Liver (tissue), 9 donors: Measurements from ENCODE around the gene ITIH4. TPM values are rescaled to one million over a fixed set of nuclear protein-coding genes. Genes with fewer than 3 reads are reported as not detected.

Experiments used
- DNase-seq: peaks from one replicate; pipeline ENCODE4 v3.0.0-alpha.2; 2017; ENCODE audit warnings: low spot score
- H3K27ac ChIP-seq, 2 donors: one replicate each; pipeline ENCODE4 v1.7.0; 2013; ENCODE audit warnings: inconsistent platforms in 2 of 2, low read length in 2 of 2, control low read depth in 1 of 2, low read depth in 1 of 2, mild to moderate bottlenecking in 1 of 2
- H3K27me3 ChIP-seq, 4 donors: one replicate each; pipeline versions ENCODE4 v1.6.1 to v1.7.0; 2013; ENCODE audit warnings: low read length in 3 of 4, inconsistent platforms in 1 of 4, mild to moderate bottlenecking in 1 of 4, moderate library complexity in 1 of 4; ENCODE audit not compliant: control insufficient read depth in 4 of 4, insufficient read depth in 4 of 4
- H3K36me3 ChIP-seq, 4 donors: one replicate each; pipeline versions ENCODE4 v1.6.1 to v1.7.0; 2013; ENCODE audit warnings: low read length in 3 of 4, mild to moderate bottlenecking in 3 of 4, low read depth in 1 of 4, moderate library complexity in 1 of 4; ENCODE audit not compliant: control insufficient read depth in 4 of 4, insufficient read depth in 3 of 4
- H3K4me1 ChIP-seq, 4 donors: one replicate each; pipeline versions ENCODE4 v1.6.1 to v1.7.0; 2013; ENCODE audit warnings: low read length in 3 of 4, mild to moderate bottlenecking in 3 of 4, moderate library complexity in 1 of 4; ENCODE audit not compliant: control insufficient read depth in 4 of 4, insufficient read depth in 4 of 4
- H3K4me3 ChIP-seq, 3 donors: one replicate each; pipeline versions ENCODE4 v1.6.1 to v1.7.0; 2013; ENCODE audit warnings: low read length in 3 of 3, control low read depth in 1 of 3, low read depth in 1 of 3, mild to moderate bottlenecking in 1 of 3
- H3K9ac ChIP-seq, 2 donors: one replicate each; pipeline ENCODE4 v1.7.0; 2013; ENCODE audit warnings: low read length in 2 of 2, mild to moderate bottlenecking in 2 of 2, moderate library complexity in 2 of 2, control low read depth in 1 of 2, low read depth in 1 of 2
- H3K9me3 ChIP-seq, 4 donors: one replicate each; pipeline versions ENCODE4 v1.6.1 to v1.7.0; 2013; ENCODE audit warnings: low read length in 3 of 4; ENCODE audit not compliant: control insufficient read depth in 4 of 4
- CTCF ChIP-seq: fragments of 150-350 bp; IDR thresholded peaks from 2 replicates; pipeline ENCODE4 v1.5.1; 2017; ENCODE audit warnings: improper control_type of control experiment, low read depth, low read length; ENCODE audit not compliant: missing input control
- EGR1 ChIP-seq, 2 donors: IDR thresholded peaks; 2 replicates each; pipeline ENCODE4 v1.6.1; 2016 to 2018; ENCODE audit warnings: antibody characterized with exemption in 2 of 2, low read depth in 2 of 2
- FOXA2 ChIP-seq: IDR thresholded peaks from 2 replicates; pipeline ENCODE4 v1.6.1; 2016; ENCODE audit warnings: antibody characterized with exemption
- GABPA ChIP-seq, 2 donors: IDR thresholded peaks in 1 of 2; conservative IDR thresholded peaks in 1 of 2; 2 replicates each; pipeline ENCODE4 v1.6.1; 2016; ENCODE audit warnings: antibody characterized with exemption in 2 of 2, mild to moderate bottlenecking in 1 of 2, moderate library complexity in 1 of 2
- HNF4A ChIP-seq, 2 donors: conservative IDR thresholded peaks; 2 replicates each; pipeline ENCODE4 v1.6.1; 2016; ENCODE audit warnings: antibody characterized with exemption in 2 of 2, mild to moderate bottlenecking in 2 of 2
- JUND ChIP-seq, 2 donors: IDR thresholded peaks; 2 replicates each; pipeline ENCODE4 v1.6.1; 2016; ENCODE audit warnings: antibody characterized with exemption in 2 of 2
- MAX ChIP-seq: IDR thresholded peaks from 2 replicates; pipeline ENCODE4 v1.6.1; 2016; ENCODE audit warnings: antibody characterized with exemption
- NR2F2 ChIP-seq: IDR thresholded peaks from 2 replicates; pipeline ENCODE4 v1.6.1; 2016; ENCODE audit warnings: antibody characterized with exemption
- RAD21 ChIP-seq, 2 donors: IDR thresholded peaks; 2 replicates each; pipeline ENCODE4 v1.6.1; 2016; ENCODE audit warnings: antibody characterized with exemption in 2 of 2, mild to moderate bottlenecking in 2 of 2
- REST ChIP-seq: IDR thresholded peaks from 2 replicates; pipeline ENCODE4 v1.6.1; 2016; ENCODE audit warnings: antibody characterized with exemption, mild to moderate bottlenecking
- RXRA ChIP-seq, 2 donors: IDR thresholded peaks; 2 replicates each; pipeline ENCODE4 v1.6.1; 2017 to 2018; ENCODE audit warnings: antibody characterized with exemption in 2 of 2, mild to moderate bottlenecking in 1 of 2
- SP1 ChIP-seq: IDR thresholded peaks from 2 replicates; pipeline ENCODE4 v1.6.1; 2018; ENCODE audit warnings: antibody characterized with exemption, mild to moderate bottlenecking
- TAF1 ChIP-seq: conservative IDR thresholded peaks from 2 replicates; pipeline ENCODE4 v1.6.1; 2016; ENCODE audit warnings: antibody characterized with exemption, mild to moderate bottlenecking
- YY1 ChIP-seq: IDR thresholded peaks from 2 replicates; pipeline ENCODE4 v1.6.1; 2016; ENCODE audit warnings: antibody characterized with exemption, mild to moderate bottlenecking
- ZBTB33 ChIP-seq: IDR thresholded peaks from 2 replicates; pipeline ENCODE4 v1.6.1; 2016; ENCODE audit warnings: antibody characterized with exemption
- WGBS: extraction: QIAGEN DNeasy Blood & Tissue Kit; methylation state at CpG from one replicate; pipeline ENCODE4 v1.1.7; 2013; 5-methylcytosine and 5-hydroxymethylcytosine counted together
- polyA plus RNA-seq, 2 donors: library from polyadenylated mRNA; stranded (reverse) in 1 of 2; unstranded in 1 of 2; fragments of 200-250 nt in 1 of 2; fragments of >200 nt in 1 of 2; fragmentation: Nextera tagmentation in 1 of 2; extraction: Ambion mirVana in 1 of 2; gene quantifications; one replicate each; pipeline versions ENCODE4 v1.2.1 to v1.2.3, GENCODE V29; 2013 to 2015
- total RNA-seq, 2 donors: library from RNA; depleted of rRNA; stranded (reverse); fragments of >200 nt; gene quantifications; one replicate each; pipeline ENCODE4 v1.2.3, GENCODE V29; 2014
- donor health status: healthy.
- donor health status: healthy.
- donor health status: healthy.
- donor health status: healthy.
- donor health status: healthy.

Gene ITIH4
- total and polyA plus RNA-seq, 4 donors = 447 to 3,354 (median 2,410) TPM

GRCh38 chr3:52771334-52771681, 59.2 kb downstream of the ITIH4 start:
- H3K9me3 ChIP-seq = no peaks in the 10 kb centered on the region
- peak overlapping the region; percentile 39 to 60 for H3K27ac ChIP-seq
- H3K4me1 ChIP-seq = peaks cover 5 to 61% (median 55%) of the 10 kb centered on the region in 4 donors
- H3K4me3 ChIP-seq = peak overlapping the region; percentile 70 to 92 (median 71)
- peaks cover under 1 to 15% (median 5%) of the 10 kb centered on the region in 4 donors for H3K36me3 ChIP-seq
- TF ChIP-seq NR2F2 (no peak), EGR1 (IDR thresholded peaks at IDR 0.05; ENCODE audit: low read depth in 2 of 2) (no peak), RXRA (IDR thresholded peaks at IDR 0.05) (no peak), REST (no peak), MAX (no peak), ZBTB33 (no peak), CTCF (no peak), GABPA (IDR thresholded peaks at IDR 0.05 in 1 of 2, conservative IDR thresholded peaks at IDR 0.05 in 1 of 2) (no peak), YY1 (no peak), FOXA2 (no peak), HNF4A (conservative IDR thresholded peaks at IDR 0.05) (no peak), TAF1 (no peak), RAD21 (IDR thresholded peaks at IDR 0.05) (no peak), SP1 (no peak), JUND (IDR thresholded peaks at IDR 0.05) (no peak)
- H3K27me3 ChIP-seq = no peaks in the 10 kb centered on the region
- DNase-seq = no peak
- no peak overlapping the region for H3K9ac ChIP-seq
- WGBS = 68% methylated on average over 5 of the region's 5 CpGs
